ENCODE measurements around the gene DCAF12.

DCAF12 gene

DNA sequence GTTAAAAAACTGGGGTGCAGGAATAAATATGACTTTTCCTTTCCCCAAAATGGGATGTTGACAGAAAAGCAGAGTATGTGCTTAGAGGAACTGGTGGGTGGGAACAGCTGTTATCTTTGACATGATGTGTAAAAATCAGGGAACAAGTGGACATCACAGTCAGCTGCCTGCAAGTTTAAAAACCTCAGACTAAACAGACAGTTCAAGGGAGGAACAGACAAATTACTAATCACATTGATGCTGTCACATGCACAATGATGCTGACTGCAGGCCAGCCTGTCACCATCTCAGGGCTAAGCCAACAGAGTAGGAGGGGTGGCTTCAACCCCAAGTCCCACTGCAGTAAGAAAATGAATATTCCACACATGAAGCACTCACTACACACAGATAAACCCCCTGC is 39.6 kb downstream of the DCAF12 start:
- H3K9me3 ChIP-seq (replicated peaks in 1 of 2; ENCODE audit: control insufficient read depth in 2 of 2, insufficient read depth in 1 of 2, low read depth in 1 of 2, low read length in 2 of 2) = no peaks in the 10 kb centered on the region
- no peak for DNase-seq (ENCODE audit: low spot score)
- H3K23ac ChIP-seq (ENCODE audit: low read depth, low read length, poor library complexity) = no peak overlapping the region
- no peak overlapping the region for H2BK15ac ChIP-seq (ENCODE audit: low read length)
- peaks cover 1% of the 10 kb centered on the region for H3K79me1 ChIP-seq (ENCODE audit: low read depth, low read length)
- H2BK12ac ChIP-seq (ENCODE audit: low read length) = no peak overlapping the region
- H2AFZ ChIP-seq (ENCODE audit: low read length) = no peak overlapping the region
- H3K27me3 ChIP-seq (ENCODE audit: control insufficient read depth in 3 of 3, insufficient read depth in 3 of 3, low read depth in 1 of 3, low read length in 3 of 3) = no peaks in the 10 kb centered on the region
- H3K27ac ChIP-seq (replicated peaks; ENCODE audit: low read length) = no peak overlapping the region
- no peak overlapping the region for H4K8ac ChIP-seq (ENCODE audit: low read depth, low read length)
- H3K4me1 ChIP-seq (ENCODE audit: control insufficient read depth in 2 of 2, insufficient read depth in 1 of 2, low read depth in 1 of 2, low read length in 2 of 2) = no peaks in the 10 kb centered on the region
- H3K4me3 ChIP-seq (ENCODE audit: low read length in 2 of 2) = no peak overlapping the region
- H3K18ac ChIP-seq (ENCODE audit: low read length) = no peak overlapping the region
- no peak overlapping the region for H3K4ac ChIP-seq (ENCODE audit: low read length)
- no peak overlapping the region for H2AK5ac ChIP-seq (ENCODE audit: low read depth, low read length)
- peaks cover 28 to 68% of the 10 kb centered on the region in 2 donors for H3K36me3 ChIP-seq (replicated peaks in 1 of 2; ENCODE audit: control insufficient read depth in 2 of 2, insufficient read depth in 2 of 2, low read length in 2 of 2)
- H3K9ac ChIP-seq (ENCODE audit: low read depth, low read length, poor library complexity) = no peak overlapping the region
- H2BK120ac ChIP-seq (ENCODE audit: low read depth, low read length) = no peak overlapping the region
- no peak overlapping the region for H3K14ac ChIP-seq (ENCODE audit: low read length)
- H4K91ac ChIP-seq (ENCODE audit: low read depth, low read length, poor library complexity) = no peak overlapping the region
- no peak overlapping the region for H3K4me2 ChIP-seq (ENCODE audit: insufficient read depth, low read length, poor library complexity, severe bottlenecking)
- no peak overlapping the region for H2BK5ac ChIP-seq (ENCODE audit: low read length)

GRCh38 chr9:34085581-34086500 is 40.7 kb downstream of the DCAF12 start:
- Histone ChIP-seq H2AK5ac (ENCODE audit: low read depth, low read length) (no peak overlapping the region), H3K9ac (ENCODE audit: low read depth, low read length, poor library complexity) (no peak overlapping the region), H2BK12ac (ENCODE audit: low read length) (peak overlapping the region; percentile 41), H3K27me3 (ENCODE audit: control insufficient read depth in 3 of 3, insufficient read depth in 3 of 3, low read depth in 1 of 3, low read length in 3 of 3) (no peaks in the 10 kb centered on the region), H3K27ac (replicated peaks; ENCODE audit: low read length) (no peak overlapping the region), H3K36me3 (replicated peaks in 1 of 2; ENCODE audit: control insufficient read depth in 2 of 2, insufficient read depth in 2 of 2, low read length in 2 of 2) (peaks cover 25 to 57% of the 10 kb centered on the region in 2 donors), H3K4me3 (ENCODE audit: low read length in 2 of 2) (no peak overlapping the region), H2AFZ (ENCODE audit: low read length) (no peak overlapping the region), H3K4me2 (ENCODE audit: insufficient read depth, low read length, poor library complexity, severe bottlenecking) (no peak overlapping the region), H3K4ac (ENCODE audit: low read length) (no peak overlapping the region), H2BK5ac (ENCODE audit: low read length) (no peak overlapping the region), H3K4me1 (ENCODE audit: control insufficient read depth in 2 of 2, insufficient read depth in 1 of 2, low read depth in 1 of 2, low read length in 2 of 2) (no peaks in the 10 kb centered on the region), H4K91ac (ENCODE audit: low read depth, low read length, poor library complexity) (no peak overlapping the region), H3K79me1 (ENCODE audit: low read depth, low read length) (peaks cover 1% of the 10 kb centered on the region), H2BK120ac (ENCODE audit: low read depth, low read length) (no peak overlapping the region), H4K8ac (ENCODE audit: low read depth, low read length) (no peak overlapping the region), H3K18ac (ENCODE audit: low read length) (no peak overlapping the region), H3K9me3 (replicated peaks in 1 of 2; ENCODE audit: control insufficient read depth in 2 of 2, insufficient read depth in 1 of 2, low read depth in 1 of 2, low read length in 2 of 2) (no peaks in the 10 kb centered on the region), H3K23ac (ENCODE audit: low read depth, low read length, poor library complexity) (peak overlapping the region; percentile 43), H2BK15ac (ENCODE audit: low read length) (no peak overlapping the region), H3K14ac (ENCODE audit: low read length) (no peak overlapping the region)
- no CpG with 5 or more reads among the region's 6 CpGs for WGBS, 2 donors (ENCODE audit: extremely low coverage in 2 of 2, insufficient read length in 2 of 2, insufficient replicate concordance in 1 of 2)
- DNase-seq (ENCODE audit: low spot score) = no peak

GRCh38 chr9:34084562-34084961 is 41.9 kb downstream of the DCAF12 start:
- no peak overlapping the region for H2AK5ac ChIP-seq (ENCODE audit: low read depth, low read length)
- H3K14ac ChIP-seq (ENCODE audit: low read length) = no peak overlapping the region
- no peak overlapping the region for H2BK5ac ChIP-seq (ENCODE audit: low read length)
- no peak overlapping the region for H3K9ac ChIP-seq (ENCODE audit: low read depth, low read length, poor library complexity)
- no peaks in the 10 kb centered on the region for H3K9me3 ChIP-seq (replicated peaks in 1 of 2; ENCODE audit: control insufficient read depth in 2 of 2, insufficient read depth in 1 of 2, low read depth in 1 of 2, low read length in 2 of 2)
- no peak overlapping the region for H2BK120ac ChIP-seq (ENCODE audit: low read depth, low read length)
- no peak overlapping the region for H3K27ac ChIP-seq (replicated peaks; ENCODE audit: low read length)
- H4K91ac ChIP-seq (ENCODE audit: low read depth, low read length, poor library complexity) = no peak overlapping the region
- no peaks in the 10 kb centered on the region for H3K4me1 ChIP-seq (ENCODE audit: control insufficient read depth in 2 of 2, insufficient read depth in 1 of 2, low read depth in 1 of 2, low read length in 2 of 2)
- H2AFZ ChIP-seq (ENCODE audit: low read length) = no peak overlapping the region
- DNase-seq (ENCODE audit: low spot score) = no peak
- no peak overlapping the region for H3K4me3 ChIP-seq (ENCODE audit: low read length in 2 of 2)
- peaks cover 25 to 46% of the 10 kb centered on the region in 2 donors for H3K36me3 ChIP-seq (replicated peaks in 1 of 2; ENCODE audit: control insufficient read depth in 2 of 2, insufficient read depth in 2 of 2, low read length in 2 of 2)
- H2BK12ac ChIP-seq (ENCODE audit: low read length) = no peak overlapping the region
- H3K27me3 ChIP-seq (ENCODE audit: control insufficient read depth in 3 of 3, insufficient read depth in 3 of 3, low read depth in 1 of 3, low read length in 3 of 3) = no peaks in the 10 kb centered on the region
- no peak overlapping the region for H3K18ac ChIP-seq (ENCODE audit: low read length)
- H3K23ac ChIP-seq (ENCODE audit: low read depth, low read length, poor library complexity) = no peak overlapping the region
- no peak overlapping the region for H3K4ac ChIP-seq (ENCODE audit: low read length)
- no peak overlapping the region for H3K4me2 ChIP-seq (ENCODE audit: insufficient read depth, low read length, poor library complexity, severe bottlenecking)
- no peak overlapping the region for H4K8ac ChIP-seq (ENCODE audit: low read depth, low read length)
- no peak overlapping the region for H2BK15ac ChIP-seq (ENCODE audit: low read length)
- peaks cover 1% of the 10 kb centered on the region for H3K79me1 ChIP-seq (ENCODE audit: low read depth, low read length)
- no CpG with 5 or more reads among the region's 1 CpG for WGBS, 2 donors (ENCODE audit: extremely low coverage in 2 of 2, insufficient read length in 2 of 2, insufficient replicate concordance in 1 of 2)

GRCh38 chr9:34079181-34079580 is 47.3 kb downstream of the DCAF12 start:
- no CpG with 5 or more reads among the region's 2 CpGs for WGBS, 2 donors (ENCODE audit: extremely low coverage in 2 of 2, insufficient read length in 2 of 2, insufficient replicate concordance in 1 of 2)
- Histone ChIP-seq H2BK120ac (ENCODE audit: low read depth, low read length) (no peak overlapping the region), H2AFZ (ENCODE audit: low read length) (no peak overlapping the region), H2AK5ac (ENCODE audit: low read depth, low read length) (no peak overlapping the region), H2BK5ac (ENCODE audit: low read length) (no peak overlapping the region), H4K8ac (ENCODE audit: low read depth, low read length) (no peak overlapping the region), H3K18ac (ENCODE audit: low read length) (no peak overlapping the region), H3K79me1 (ENCODE audit: low read depth, low read length) (no peaks in the 10 kb centered on the region), H3K4me3 (ENCODE audit: low read length in 2 of 2) (no peak overlapping the region), H3K9ac (ENCODE audit: low read depth, low read length, poor library complexity) (no peak overlapping the region), H3K27ac (replicated peaks; ENCODE audit: low read length) (no peak overlapping the region), H3K27me3 (ENCODE audit: control insufficient read depth in 3 of 3, insufficient read depth in 3 of 3, low read depth in 1 of 3, low read length in 3 of 3) (no peaks in the 10 kb centered on the region), H3K14ac (ENCODE audit: low read length) (no peak overlapping the region), H3K23ac (ENCODE audit: low read depth, low read length, poor library complexity) (no peak overlapping the region), H3K4ac (ENCODE audit: low read length) (no peak overlapping the region), H4K91ac (ENCODE audit: low read depth, low read length, poor library complexity) (no peak overlapping the region), H3K36me3 (replicated peaks in 1 of 2; ENCODE audit: control insufficient read depth in 2 of 2, insufficient read depth in 2 of 2, low read length in 2 of 2) (no peaks in the 10 kb centered on the region), H3K4me1 (ENCODE audit: control insufficient read depth in 2 of 2, insufficient read depth in 1 of 2, low read depth in 1 of 2, low read length in 2 of 2) (no peaks in the 10 kb centered on the region), H2BK12ac (ENCODE audit: low read length) (no peak overlapping the region), H2BK15ac (ENCODE audit: low read length) (no peak overlapping the region), H3K4me2 (ENCODE audit: insufficient read depth, low read length, poor library complexity, severe bottlenecking) (no peak overlapping the region), H3K9me3 (replicated peaks in 1 of 2; ENCODE audit: control insufficient read depth in 2 of 2, insufficient read depth in 1 of 2, low read depth in 1 of 2, low read length in 2 of 2) (no peaks in the 10 kb centered on the region)
- DNase-seq (ENCODE audit: low spot score) = no peak

Data from neuronal stem cell (in vitro differentiated cells).